ENCODE data around the gene JAK2.

GRCh38 chr9:5043381-5043780 lies 58.3 kb downstream of the JAK2 start:
- TF ChIP-seq POLR2A (IDR thresholded peaks at IDR 0.05) (no peak), CTCF (IDR thresholded peaks at IDR 0.05) (no peak), POLR2AphosphoS5 (IDR thresholded peaks at IDR 0.05) (no peak)
